ENCODE data around the gene HNRNPL.

GRCh38 chr19:38862321-38863059 is 12.7 kb upstream of the HNRNPL start:
- no peak for TF ChIP-seq EZH2 (IDR thresholded peaks at IDR 0.05; ENCODE audit: insufficient read depth, poor library complexity, severe bottlenecking)
- TF ChIP-seq EZH2phosphoT487 (IDR thresholded peaks at IDR 0.05; ENCODE audit: insufficient read depth, low read depth): no peak
